Progenitor cell of endocrine pancreas (in vitro differentiated cells): ENCODE data around the gene VSIR. TPM values are rescaled to one million over a fixed set of nuclear protein-coding genes. Genes with fewer than 3 reads are reported as not detected.

Experiments
- DNase-seq: peaks from one replicate; pipeline ENCODE4 v3.0.0; 2021; ENCODE audit warnings: low spot score; ENCODE audit not compliant: unreplicated experiment
- H3K27ac Mint-ChIP-seq: 2 replicates; pipeline ENCODE4 v1.8.0; 2021; ENCODE audit warnings: mild to moderate bottlenecking, moderate library complexity, mixed read lengths
- H3K27me3 Mint-ChIP-seq: 2 replicates; pipeline ENCODE4 v1.8.0; 2021; ENCODE audit warnings: mixed read lengths
- H3K36me3 Mint-ChIP-seq: 2 replicates; pipeline ENCODE4 v1.8.0; 2022; ENCODE audit warnings: mixed read lengths; ENCODE audit not compliant: insufficient read depth
- H3K4me1 Mint-ChIP-seq: 2 replicates; pipeline ENCODE4 v1.8.0; 2021; ENCODE audit warnings: low read depth, mixed read lengths
- H3K4me3 Mint-ChIP-seq: 2 replicates; pipeline ENCODE4 v1.8.0; 2021; ENCODE audit warnings: low read depth, mild to moderate bottlenecking, moderate library complexity, mixed read lengths
- H3K9me3 Mint-ChIP-seq: 2 replicates; pipeline ENCODE4 v1.8.0; 2021; ENCODE audit warnings: low read depth, mixed read lengths
- CTCF ChIP-seq: fragments of 200-600 bp; sonication (generic); IDR thresholded peaks from one replicate; pipeline ENCODE4 v1.5.0; 2021; ENCODE audit warnings: antibody characterized with exemption, mild to moderate bottlenecking; ENCODE audit not compliant: unreplicated experiment
- total RNA-seq: library from RNA; stranded (reverse); gene quantifications from 2 replicates; pipeline ENCODE4 v1.2.1, GENCODE V29; 2021

The VSIR gene
- total RNA-seq, 1 donor from 2014 or later, result 2.6 TPM

DNA sequence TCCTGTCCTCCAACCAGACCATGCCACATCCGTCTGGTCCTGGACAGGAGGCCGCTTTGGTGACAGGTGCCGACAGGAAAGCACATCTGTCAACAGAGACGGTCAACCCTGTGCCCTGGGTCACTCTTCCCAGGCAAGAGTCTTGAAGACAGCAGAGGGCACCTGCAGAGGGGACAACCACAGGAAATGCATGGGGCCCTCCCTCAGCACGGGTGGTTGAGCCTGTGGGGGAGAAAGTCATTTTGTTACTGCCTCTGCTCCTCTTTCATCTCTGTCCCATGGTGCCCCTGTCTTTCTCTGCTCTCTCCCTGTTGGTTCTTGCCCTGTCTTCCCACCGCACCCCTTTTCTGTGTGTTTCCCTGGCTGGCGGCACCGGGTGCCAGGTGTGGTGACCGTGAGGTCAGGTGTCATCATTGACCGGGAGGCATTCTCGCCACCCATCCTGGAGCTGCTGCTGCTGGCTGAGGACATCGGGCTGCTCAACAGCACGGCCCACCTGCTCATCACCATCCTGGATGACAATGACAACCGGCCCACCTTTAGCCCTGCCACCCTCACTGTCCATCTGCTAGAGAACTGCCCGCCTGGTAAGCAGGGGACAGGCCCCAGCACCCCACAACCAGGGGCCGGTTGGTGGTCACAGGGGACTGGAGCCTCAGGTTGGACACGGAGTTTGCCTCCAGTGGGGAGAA is 17.6 kb upstream of the VSIR start:
- Mint-ChIP-seq H3K27ac (no peak overlapping the region), H3K9me3 (no peaks in the 10 kb centered on the region), H3K27me3 (peaks cover 8% of the 10 kb centered on the region), H3K4me3 (no peak overlapping the region), H3K4me1 (no peaks in the 10 kb centered on the region), H3K36me3 (no peaks in the 10 kb centered on the region)
- TF ChIP-seq CTCF, result no peak
- DNase-seq, result no peak

- TF ChIP-seq CTCF, result no peak
- Mint-ChIP-seq H3K4me3 (no peak overlapping the region), H3K36me3 (no peaks in the 10 kb centered on the region), H3K27ac (no peak overlapping the region), H3K4me1 (no peaks in the 10 kb centered on the region), H3K27me3 (peaks cover 4% of the 10 kb centered on the region), H3K9me3 (no peaks in the 10 kb centered on the region)
- no peak for DNase-seq
Observed at GRCh38 chr10:71789871-71790270, 16.6 kb upstream of the VSIR start.

DNA sequence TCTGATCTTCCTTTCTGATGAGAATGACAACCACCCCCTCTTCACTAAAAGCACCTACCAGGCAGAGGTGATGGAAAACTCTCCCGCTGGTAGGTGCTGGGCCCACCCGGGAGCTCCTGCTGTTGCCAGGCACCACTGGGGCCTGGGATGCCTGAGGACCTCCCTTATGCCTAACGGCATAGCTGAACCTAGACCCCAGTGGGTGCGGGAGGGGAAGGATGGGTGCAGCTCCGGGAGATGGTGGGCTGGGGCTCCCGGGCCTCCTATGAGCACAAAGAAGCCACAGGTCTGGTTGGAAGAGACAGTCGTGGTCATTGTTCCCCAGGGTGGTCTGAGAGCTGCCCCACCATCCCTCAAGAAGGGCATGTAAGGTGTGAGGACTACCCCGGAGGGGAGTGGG is 15.6 kb upstream of the VSIR start:
- DNase-seq, result no peak
- Mint-ChIP-seq H3K36me3 (no peaks in the 10 kb centered on the region), H3K4me3 (no peak overlapping the region), H3K27ac (no peak overlapping the region), H3K9me3 (no peaks in the 10 kb centered on the region), H3K4me1 (no peaks in the 10 kb centered on the region), H3K27me3 (peaks cover 7% of the 10 kb centered on the region)
- no peak for TF ChIP-seq CTCF

DNA sequence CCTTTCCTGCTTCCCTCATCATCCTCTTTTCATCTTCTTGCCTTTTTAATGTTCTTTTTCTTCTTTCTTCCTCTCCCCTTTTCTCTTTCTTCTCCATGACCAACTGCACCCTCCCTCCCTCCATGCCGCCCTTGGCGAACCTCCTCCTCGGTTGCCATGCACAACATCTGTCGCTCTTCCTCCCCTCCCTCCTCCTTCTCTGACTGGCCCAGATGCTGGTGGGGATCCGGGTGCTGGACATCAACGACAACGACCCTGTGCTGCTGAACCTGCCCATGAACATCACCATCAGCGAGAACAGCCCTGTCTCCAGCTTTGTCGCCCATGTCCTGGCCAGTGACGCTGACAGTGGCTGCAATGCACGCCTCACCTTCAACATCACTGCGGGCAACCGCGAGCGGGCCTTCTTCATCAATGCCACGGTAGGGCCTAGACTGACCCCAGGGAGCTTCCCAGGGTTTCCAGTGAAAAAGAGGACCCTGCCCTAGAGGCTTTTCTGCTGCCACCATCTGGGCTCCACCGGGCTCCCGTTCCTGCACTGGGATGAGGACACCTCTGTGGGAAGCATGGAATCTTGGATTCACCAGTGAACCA is 11.5 kb upstream of the VSIR start:
- no peaks in the 10 kb centered on the region for H3K4me1 Mint-ChIP-seq
- H3K9me3 Mint-ChIP-seq, result no peaks in the 10 kb centered on the region
- TF ChIP-seq CTCF, result no peak
- H3K36me3 Mint-ChIP-seq, result no peaks in the 10 kb centered on the region
- H3K27me3 Mint-ChIP-seq, result peaks cover 19% of the 10 kb centered on the region
- H3K4me3 Mint-ChIP-seq, result no peak overlapping the region
- no peak for DNase-seq
- H3K27ac Mint-ChIP-seq, result no peak overlapping the region

- Mint-ChIP-seq H3K27me3 (peaks cover 20% of the 10 kb centered on the region), H3K4me1 (no peaks in the 10 kb centered on the region), H3K9me3 (no peaks in the 10 kb centered on the region), H3K4me3 (no peak overlapping the region), H3K27ac (peak overlapping the region; percentile 62), H3K36me3 (no peaks in the 10 kb centered on the region)
- no peak for TF ChIP-seq CTCF
- DNase-seq, result no peak
Observed at GRCh38 chr10:71783917-71784678, 10.8 kb upstream of the VSIR start.
